Gastrocnemius medialis (tissue), 4 donors: Measurements from ENCODE around the gene ATG10.

Source experiments
- POLR2A ChIP-seq, 2 donors: fragments of 450-650 bp; IDR thresholded peaks; one replicate each; pipeline ENCODE4 v1.6.1; 2017; ENCODE audit warnings: antibody characterized with exemption in 2 of 2, mild to moderate bottlenecking in 2 of 2, moderate library complexity in 2 of 2
- TF ChIP-seq, protein P1 (sequence below), 5 experiments: fragments of 450-650 bp in 3 of 5; fragments of 200-600 bp in 2 of 5; sonication (generic) in 2 of 5; IDR thresholded peaks in 4 of 5; conservative IDR thresholded peaks in 1 of 5; 1 replicate in 4 of 5; 2 replicates in 1 of 5; pipeline ENCODE4 v1.5.1; 2016 to 2019; ENCODE audit warnings: antibody characterized with exemption in 5 of 5, mild to moderate bottlenecking in 3 of 5, moderate library complexity in 3 of 5

DNA sequence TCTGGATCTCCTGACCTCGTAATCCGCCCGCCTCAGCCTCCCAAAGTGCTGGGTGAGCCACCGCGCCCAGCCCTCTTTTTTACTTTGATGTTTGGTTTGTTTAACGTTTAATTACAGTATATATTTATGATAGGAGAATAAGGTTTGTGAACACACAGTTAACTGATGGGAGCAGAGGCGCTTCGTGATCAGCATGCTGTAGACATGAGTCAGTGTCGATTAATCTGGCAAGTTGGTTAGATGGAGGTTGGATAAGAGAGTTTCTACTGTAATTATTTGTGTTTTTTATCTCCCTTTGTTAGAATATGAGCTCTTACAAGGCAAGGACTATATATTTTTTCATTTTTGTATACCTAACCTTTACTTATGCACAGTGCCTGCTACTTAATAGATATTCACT lies 14.3 kb downstream of the ATG10 start:
- TF ChIP-seq, protein P1, sequence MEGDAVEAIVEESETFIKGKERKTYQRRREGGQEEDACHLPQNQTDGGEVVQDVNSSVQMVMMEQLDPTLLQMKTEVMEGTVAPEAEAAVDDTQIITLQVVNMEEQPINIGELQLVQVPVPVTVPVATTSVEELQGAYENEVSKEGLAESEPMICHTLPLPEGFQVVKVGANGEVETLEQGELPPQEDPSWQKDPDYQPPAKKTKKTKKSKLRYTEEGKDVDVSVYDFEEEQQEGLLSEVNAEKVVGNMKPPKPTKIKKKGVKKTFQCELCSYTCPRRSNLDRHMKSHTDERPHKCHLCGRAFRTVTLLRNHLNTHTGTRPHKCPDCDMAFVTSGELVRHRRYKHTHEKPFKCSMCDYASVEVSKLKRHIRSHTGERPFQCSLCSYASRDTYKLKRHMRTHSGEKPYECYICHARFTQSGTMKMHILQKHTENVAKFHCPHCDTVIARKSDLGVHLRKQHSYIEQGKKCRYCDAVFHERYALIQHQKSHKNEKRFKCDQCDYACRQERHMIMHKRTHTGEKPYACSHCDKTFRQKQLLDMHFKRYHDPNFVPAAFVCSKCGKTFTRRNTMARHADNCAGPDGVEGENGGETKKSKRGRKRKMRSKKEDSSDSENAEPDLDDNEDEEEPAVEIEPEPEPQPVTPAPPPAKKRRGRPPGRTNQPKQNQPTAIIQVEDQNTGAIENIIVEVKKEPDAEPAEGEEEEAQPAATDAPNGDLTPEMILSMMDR (IDR thresholded peaks at IDR 0.05 in 4 of 5, conservative IDR thresholded peaks at IDR 0.05 in 1 of 5) = no peak
- TF ChIP-seq POLR2A (IDR thresholded peaks at IDR 0.05) = no peak
